MM.1S (cell line): ENCODE results near the gene IRS1.

Experiments used
- CTCF ChIP-seq: fragments of 300-600 bp; sonication (generic); IDR thresholded peaks from 2 replicates; pipeline ENCODE4 v1.5.1; 2016; ENCODE audit warnings: antibody characterized with exemption, low read length, mixed read lengths
- EZH2phosphoT487 ChIP-seq: fragments of 300-600 bp; sonication (generic); IDR thresholded peaks from 2 replicates; pipeline ENCODE4 v1.6.1; 2018; ENCODE audit warnings: antibody characterized with exemption, low read length

GRCh38 chr2:226845386-226846116 is 45.9 kb upstream of the IRS1 start:
- TF ChIP-seq CTCF (no peak), EZH2phosphoT487 (no peak)
